H1 (cell line): Measurements from ENCODE around the gene NAV2. TPM values are rescaled to one million over a fixed set of nuclear protein-coding genes. Genes with fewer than 3 reads are reported as not detected.

ENCODE experiments used
- CTCF ChIA-PET: fragments of 300-600 bp; sonication (Branson Sonifier 250); formaldehyde crosslinking; loops from one replicate; lab custom pipeline; 2021; ENCODE audit not compliant: partially characterized antibody; lab: Charles Lee
- POLR2A ChIA-PET: fragments of 300-600 bp; sonication (Branson Sonifier 250); formaldehyde crosslinking; loops from one replicate; lab custom pipeline; 2021; ENCODE audit warnings: inconsistent platforms; ENCODE audit not compliant: partially characterized antibody; lab: Charles Lee
- DNase-seq, 2 experiments: peaks; one replicate each; pipeline versions ENCODE4 v3.0.0 to v3.0.0-alpha.2; 2010 to 2022; ENCODE audit warnings: low spot score in 2 of 2, low read depth in 1 of 2, mixed read lengths in 1 of 2
- FAIRE-seq: peaks from 2 replicates; lab custom pipeline; 2011; peaks lifted over from hg19 to GRCh38; lab: Jason Lieb, UNC
- H2AFZ ChIP-seq: 2 replicates; pipeline ENCODE4 v1.8.1; 2012; ENCODE audit warnings: low read length, inconsistent platforms
- H2AK5ac ChIP-seq: 2 replicates; pipeline ENCODE4 v1.6.1; 2013; ENCODE audit warnings: low read depth, low read length
- H2BK120ac ChIP-seq: replicated peaks from 2 replicates; pipeline ENCODE3; 2013; ENCODE audit warnings: low read depth, low read length, inconsistent platforms
- H2BK12ac ChIP-seq: 2 replicates; pipeline ENCODE4 v1.6.1; 2013; ENCODE audit warnings: low read depth, low read length
- H2BK15ac ChIP-seq: 2 replicates; pipeline ENCODE4 v1.6.1; 2013; ENCODE audit warnings: low read length
- H2BK20ac ChIP-seq: 2 replicates; pipeline ENCODE4 v1.6.1; 2013; ENCODE audit warnings: low read length
- H2BK5ac ChIP-seq: 2 replicates; pipeline ENCODE4 v1.6.1; 2013; ENCODE audit warnings: low read depth, low read length
- H3K14ac ChIP-seq: 2 replicates; pipeline ENCODE4 v1.6.1; 2013; ENCODE audit warnings: inconsistent platforms; ENCODE audit not compliant: insufficient read length
- H3K18ac ChIP-seq: 2 replicates; pipeline ENCODE4 v1.6.1; 2013; ENCODE audit warnings: low read length; ENCODE audit errors: extremely low read depth
- H3K23ac ChIP-seq: 2 replicates; pipeline ENCODE4 v1.6.1; 2013; ENCODE audit warnings: inconsistent platforms; ENCODE audit not compliant: insufficient read length
- H3K23me2 ChIP-seq: 2 replicates; pipeline ENCODE4 v1.6.1; 2013; ENCODE audit warnings: low read depth, low read length
- H3K27ac ChIP-seq: 2 replicates; pipeline ENCODE4 v1.6.1; 2011; ENCODE audit warnings: low read depth, low read length, inconsistent platforms
- H3K27me3 ChIP-seq, 4 experiments: replicated peaks in 1 of 4; 1 replicate in 1 of 4; 2 replicates in 3 of 4; pipeline versions ENCODE4 v1.6.1 to v1.8.1; 2011 to 2013; ENCODE audit warnings: low read length in 3 of 4, mild to moderate bottlenecking in 3 of 4, inconsistent platforms in 2 of 4, mixed read lengths in 2 of 4, moderate library complexity in 1 of 4; ENCODE audit not compliant: control insufficient read depth in 3 of 4, insufficient read depth in 3 of 4; ENCODE audit errors: extremely low read depth in 1 of 4
- H3K36me3 ChIP-seq, 4 experiments: 2 replicates each; pipeline versions ENCODE4 v1.6.1 to v1.8.1; 2011 to 2013; ENCODE audit warnings: mild to moderate bottlenecking in 4 of 4, low read length in 3 of 4, moderate library complexity in 2 of 4, control low read depth in 1 of 4, inconsistent platforms in 1 of 4; ENCODE audit not compliant: insufficient read depth in 4 of 4, control insufficient read depth in 2 of 4
- H3K4ac ChIP-seq: replicated peaks from 2 replicates; pipeline ENCODE3; 2013; ENCODE audit warnings: low read length, low read depth, mixed read lengths, inconsistent platforms; ENCODE audit not compliant: insufficient read length
- H3K4me1 ChIP-seq, 4 experiments: replicated peaks in 1 of 4; 1 replicate in 1 of 4; 2 replicates in 3 of 4; pipeline versions ENCODE4 v1.6.1 to v1.8.1; 2011 to 2013; ENCODE audit warnings: low read length in 3 of 4, inconsistent platforms in 2 of 4, mixed read lengths in 1 of 4; ENCODE audit not compliant: insufficient read depth in 4 of 4, control insufficient read depth in 3 of 4
- H3K4me2 ChIP-seq, 2 experiments: 2 replicates each; pipeline versions ENCODE4 v1.6.1 to v1.8.1; 2011 to 2013; ENCODE audit warnings: low read depth in 2 of 2, low read length in 2 of 2, control low read depth in 1 of 2, inconsistent platforms in 1 of 2, mild to moderate bottlenecking in 1 of 2; ENCODE audit not compliant: insufficient read depth in 1 of 2
- H3K4me3 ChIP-seq, 4 experiments: fragments of 200-600, 300-600 bp in 1 of 4; sonication (generic), shearing (Covaris generic), sonication (Bioruptor Twin) in 1 of 4; 2 replicates each; pipeline versions ENCODE4 v1.5.1 to v1.8.1; 2011 to 2016; ENCODE audit warnings: low read length in 4 of 4, low read depth in 3 of 4, control low read depth in 2 of 4, inconsistent platforms in 2 of 4, mild to moderate bottlenecking in 2 of 4, mixed read lengths in 1 of 4, moderate library complexity in 1 of 4; ENCODE audit not compliant: insufficient read depth in 2 of 4; ENCODE audit errors: extremely low read depth in 1 of 4
- H3K56ac ChIP-seq: replicated peaks from 2 replicates; pipeline ENCODE3; 2013; ENCODE audit warnings: low read depth, mild to moderate bottlenecking, mixed read lengths, low read length, inconsistent platforms; ENCODE audit not compliant: insufficient read length
- H3K79me1 ChIP-seq: 2 replicates; pipeline ENCODE4 v1.6.1; 2013; ENCODE audit warnings: low read depth, low read length, control low read depth
- H3K79me2 ChIP-seq, 2 experiments: 2 replicates each; pipeline versions ENCODE4 v1.6.1 to v1.8.1; 2012 to 2013; ENCODE audit warnings: low read length in 2 of 2, mild to moderate bottlenecking in 2 of 2, inconsistent platforms in 1 of 2; ENCODE audit not compliant: insufficient read depth in 2 of 2, control insufficient read depth in 1 of 2
- H3K9ac ChIP-seq, 4 experiments: replicated peaks in 1 of 4; 1 replicate in 1 of 4; 2 replicates in 3 of 4; pipeline versions ENCODE4 v1.6.1 to v1.8.1; 2011 to 2013; ENCODE audit warnings: low read depth in 3 of 4, low read length in 3 of 4, control low read depth in 2 of 4, mild to moderate bottlenecking in 2 of 4, moderate library complexity in 2 of 4, inconsistent platforms in 1 of 4; ENCODE audit errors: extremely low read depth in 1 of 4
- H3K9me3 ChIP-seq, 2 experiments: 2 replicates each; pipeline versions ENCODE4 v1.6.1 to v1.8.1; 2012 to 2013; ENCODE audit warnings: mild to moderate bottlenecking in 2 of 2, moderate library complexity in 2 of 2, control low read depth in 1 of 2, inconsistent platforms in 1 of 2, low read depth in 1 of 2, low read length in 1 of 2, mixed read lengths in 1 of 2; ENCODE audit not compliant: insufficient read depth in 2 of 2
- H4K20me1 ChIP-seq, 2 experiments: replicated peaks in 1 of 2; 2 replicates each; pipeline versions ENCODE3 to v1.8.1; 2011 to 2013; ENCODE audit warnings: inconsistent platforms in 2 of 2, low read length in 2 of 2, mild to moderate bottlenecking in 1 of 2; ENCODE audit not compliant: insufficient read depth in 2 of 2, control insufficient read depth in 1 of 2
- H4K5ac ChIP-seq: 2 replicates; pipeline ENCODE4 v1.6.1; 2013; ENCODE audit warnings: low read length, low read depth, mixed read lengths, inconsistent platforms; ENCODE audit not compliant: insufficient read length
- H4K8ac ChIP-seq: 2 replicates; pipeline ENCODE4 v1.8.0; 2013; ENCODE audit warnings: mild to moderate bottlenecking, moderate library complexity, low read length, inconsistent platforms; ENCODE audit not compliant: insufficient read depth; ENCODE audit errors: extremely low read depth
- H4K91ac ChIP-seq: replicated peaks from 2 replicates; pipeline ENCODE3; 2013; ENCODE audit warnings: low read length, mixed read lengths, inconsistent platforms; ENCODE audit not compliant: insufficient read length
- BCL11A ChIP-seq, 2 experiments: IDR thresholded peaks; one replicate each; pipeline ENCODE4 v1.6.1; 2011; ENCODE audit warnings: low read depth in 2 of 2, low read length in 2 of 2, mild to moderate bottlenecking in 2 of 2
- CREB1 ChIP-seq: IDR thresholded peaks from 2 replicates; pipeline ENCODE4 v1.6.1; 2012; ENCODE audit warnings: inconsistent platforms
- FOSL1 ChIP-seq: IDR thresholded peaks from 2 replicates; pipeline ENCODE4 v1.6.1; 2011; ENCODE audit warnings: mild to moderate bottlenecking, low read depth, low read length, moderate library complexity; ENCODE audit not compliant: insufficient read depth
- GTF2F1 ChIP-seq: IDR thresholded peaks from 2 replicates; pipeline ENCODE4 v1.6.1; 2012; ENCODE audit warnings: low read depth, low read length, improper control_type of control experiment, borderline replicate concordance
- JUND ChIP-seq: IDR thresholded peaks from 2 replicates; pipeline ENCODE4 v1.6.1; 2011; ENCODE audit warnings: mild to moderate bottlenecking, improper control_type of control experiment, low read length
- MAFK ChIP-seq: IDR thresholded peaks from 2 replicates; pipeline ENCODE4 v1.6.1; 2012; ENCODE audit warnings: low read depth, mild to moderate bottlenecking, improper control_type of control experiment, low read length
- RNF2 ChIP-seq: fragments of 200-900, 300-1000 bp; sonication (generic); IDR thresholded peaks from 2 replicates; pipeline ENCODE4 v1.7.1; 2016; ENCODE audit warnings: borderline replicate concordance, low read depth, mild to moderate bottlenecking, antibody characterized with exemption, low read length; ENCODE audit not compliant: poor library complexity, severe bottlenecking; ENCODE audit errors: missing control alignments
- SIX5 ChIP-seq: IDR thresholded peaks from 2 replicates; pipeline ENCODE4 v1.6.1; 2011; ENCODE audit warnings: mild to moderate bottlenecking, low read depth, low read length
- SP1 ChIP-seq: IDR thresholded peaks from 2 replicates; pipeline ENCODE4 v1.6.1; 2011; ENCODE audit warnings: low read depth, low read length
- ZNF274 ChIP-seq: IDR thresholded peaks from 2 replicates; pipeline ENCODE4 v1.7.0; 2012; ENCODE audit warnings: low read length, borderline replicate concordance; ENCODE audit errors: extremely low read depth
- WGBS, 2 experiments: shearing (Covaris generic) in 1 of 2; methylation state at CpG; one replicate each; pipeline versions ENCODE4 v1.1.6 to v1.1.7; 2013 to 2015; ENCODE audit warnings: low lambda C conversion rate in 2 of 2, mixed read lengths in 2 of 2, inconsistent platforms in 1 of 2, low coverage in 1 of 2, missing lambda C conversion rate in 1 of 2; ENCODE audit not compliant: insufficient replicate concordance in 2 of 2, insufficient coverage in 1 of 2, insufficient read length in 1 of 2; ENCODE audit errors: extremely low coverage in 1 of 2, missing lambda C conversion rate in 1 of 2; 5-methylcytosine and 5-hydroxymethylcytosine counted together
- polyA plus RNA-seq, 7 experiments: library from polyadenylated mRNA; depleted of rRNA in 3 of 7; stranded (reverse) in 5 of 7; unstranded in 2 of 7; fragments of >200 nt in 5 of 7; fragments of 200-250 nt in 2 of 7; gene quantifications; 1 replicate in 5 of 7; 2 replicates in 1 of 7; 4 replicates in 1 of 7; pipeline versions ENCODE4 v1.2.1 to v1.2.3, GENCODE V29; 2011 to 2013; ENCODE audit warnings: missing spikeins in 2 of 7, mixed read lengths in 2 of 7
- total RNA-seq: library from RNA; stranded (reverse); fragmentation: NEBNext Ultra II Directional; extraction: Animal tissue kit (Norgen Biotek cat#: 25700); gene quantifications from 2 replicates; pipeline ENCODE4 v1.2.1, GENCODE V29; 2021
- TF ChIP-seq, protein P1 (sequence below): IDR thresholded peaks from 2 replicates; pipeline ENCODE4 v1.6.1; 2012; ENCODE audit warnings: low read length, inconsistent platforms

NAV2 gene
- total and polyA plus RNA-seq, 2 of the 8 experiments (the other 6 are each of a cell fraction or from before 2014, with no cell fraction given): 35.6 to 73.6 TPM

GRCh38 chr11:19929655-19930054, 217.0 kb downstream of the NAV2 start:
- Histone ChIP-seq H3K79me1 (no peaks in the 10 kb centered on the region; the same call in 1 of the 2 replicates), H2BK20ac (no peak overlapping the region), H2BK15ac (no peak overlapping the region), H2AFZ (no peak overlapping the region), H3K36me3 (peaks cover 7 to 12% (median 10%) of the 10 kb centered on the region in 4 experiments; a peak in 5 of 8 replicates), H3K27ac (no peak overlapping the region), H3K27me3 (no peaks in the 10 kb centered on the region), H2BK12ac (no peak overlapping the region), H3K79me2 (no peaks in the 10 kb centered on the region), H3K4me1 (peaks cover 0 to 3% (median 0%) of the 10 kb centered on the region in 4 experiments; a peak in 3 of 7 replicates), H3K4ac (no peak overlapping the region), H4K8ac (no peak overlapping the region), H3K23me2 (no peaks in the 10 kb centered on the region), H2BK5ac (no peak overlapping the region), H2BK120ac (no peak overlapping the region), H4K5ac (no peak overlapping the region), H3K23ac (no peak overlapping the region), H3K4me3 (no peak overlapping the region), H3K9ac (no peak overlapping the region), H4K91ac (no peak overlapping the region), H4K20me1 (peaks cover 0 to 1% of the 10 kb centered on the region in 2 experiments), H3K18ac (no peak overlapping the region), H3K14ac (no peak overlapping the region), H3K9me3 (no peaks in the 10 kb centered on the region), H3K56ac (no peak overlapping the region), H3K4me2 (no peak overlapping the region), H2AK5ac (no peak overlapping the region)
- no peak for DNase-seq
- no peak for FAIRE-seq
- WGBS, 2 experiments: 92% methylated on average over 2 of the region's 2 CpGs; no CpG with 5 or more reads in 1 of the 2 experiments
- ChIA-PET CTCF (interaction anchor here (0.8 to 1.8 kb wide), 6 partner anchors 10 to 198 kb away, joined by 3 to 11 read pairs (median 4); no protein-coding TSS in a partner anchor), POLR2A (no interaction called here)
- TF ChIP-seq GTF2F1: no peak
- TF ChIP-seq, protein P1, sequence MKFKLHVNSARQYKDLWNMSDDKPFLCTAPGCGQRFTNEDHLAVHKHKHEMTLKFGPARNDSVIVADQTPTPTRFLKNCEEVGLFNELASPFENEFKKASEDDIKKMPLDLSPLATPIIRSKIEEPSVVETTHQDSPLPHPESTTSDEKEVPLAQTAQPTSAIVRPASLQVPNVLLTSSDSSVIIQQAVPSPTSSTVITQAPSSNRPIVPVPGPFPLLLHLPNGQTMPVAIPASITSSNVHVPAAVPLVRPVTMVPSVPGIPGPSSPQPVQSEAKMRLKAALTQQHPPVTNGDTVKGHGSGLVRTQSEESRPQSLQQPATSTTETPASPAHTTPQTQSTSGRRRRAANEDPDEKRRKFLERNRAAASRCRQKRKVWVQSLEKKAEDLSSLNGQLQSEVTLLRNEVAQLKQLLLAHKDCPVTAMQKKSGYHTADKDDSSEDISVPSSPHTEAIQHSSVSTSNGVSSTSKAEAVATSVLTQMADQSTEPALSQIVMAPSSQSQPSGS: no peak
- TF ChIP-seq JUND: no peak
- no peak for TF ChIP-seq SP1
- no peak for TF ChIP-seq MAFK
- TF ChIP-seq RNF2: no peak
- no peak for TF ChIP-seq ZNF274
- no peak for TF ChIP-seq CREB1
- no peak for TF ChIP-seq FOSL1
- TF ChIP-seq BCL11A (IDR thresholded peaks at IDR 0.05; ENCODE audit: low read depth in 2 of 2, low read length in 2 of 2): no peak
- no peak for TF ChIP-seq SIX5
